SKM-1 treated with dmso at 0.1 percent for 144 hours (cell line): ENCODE data around the gene RBMXL2.

ENCODE experiments used
- DNase-seq: peaks from one replicate; lab custom pipeline; 2025; ENCODE audit not compliant: unreplicated experiment; lab: John Stamatoyannopoulos, UW

RBMXL2 gene

GRCh38 chr11:7088921-7089320 lies at the start of gene RBMXL2:
TSS of gene RBMXL2 (plus strand) at chr11:7088998. CDS start at chr11:7089121, 123 bp downstream.
- no peak for DNase-seq

- no peak for DNase-seq
Measured at GRCh38 chr11:7046474-7047175, 42.2 kb upstream of the RBMXL2 start.

GRCh38 chr11:7050191-7050590 lies 38.6 kb upstream of the RBMXL2 start:
- DNase-seq, result no peak

GRCh38 chr11:7056828-7057513 lies 31.8 kb upstream of the RBMXL2 start:
- DNase-seq, result no peak

- no peak for DNase-seq
Measured at GRCh38 chr11:7057641-7058040, 31.2 kb upstream of the RBMXL2 start.

- no peak for DNase-seq
Measured at GRCh38 chr11:7060868-7061267, 27.9 kb upstream of the RBMXL2 start.

GRCh38 chr11:7062534-7062933 lies 26.3 kb upstream of the RBMXL2 start:
- no peak for DNase-seq

- DNase-seq, result no peak
Measured at GRCh38 chr11:7072401-7073028, 16.3 kb upstream of the RBMXL2 start.

- no peak for DNase-seq
Measured at GRCh38 chr11:7077101-7077500, 11.7 kb upstream of the RBMXL2 start.

GRCh38 chr11:7079545-7080135 lies 9.2 kb upstream of the RBMXL2 start:
- DNase-seq, result no peak

GRCh38 chr11:7080900-7081299 lies 7.9 kb upstream of the RBMXL2 start:
- DNase-seq, result no peak

GRCh38 chr11:7081441-7081840 lies 7.4 kb upstream of the RBMXL2 start:
- no peak for DNase-seq

GRCh38 chr11:7089328-7090251 lies 792 bp downstream of the RBMXL2 start:
- DNase-seq, result no peak

- DNase-seq, result peak; percentile 55
Measured at GRCh38 chr11:7098235-7098832, 9.5 kb downstream of the RBMXL2 start.

GRCh38 chr11:7115780-7116179 lies 27.0 kb downstream of the RBMXL2 start:
- no peak for DNase-seq

- DNase-seq, result no peak
Measured at GRCh38 chr11:7116370-7116769, 27.6 kb downstream of the RBMXL2 start.

GRCh38 chr11:7138051-7138450 lies 49.3 kb downstream of the RBMXL2 start:
- DNase-seq, result no peak
